Cardiac muscle cell (in vitro differentiated cells and primary cell): ENCODE results near the gene COL4A2. TPM values are rescaled to one million over a fixed set of nuclear protein-coding genes. Genes with fewer than 3 reads are reported as not detected.

Experiments used
- DNase-seq, 2 donors: peaks; one replicate each; pipeline versions ENCODE4 v3.0.0 to v3.0.0-alpha.2; 2010 to 2017; ENCODE audit warnings: low read depth in 1 of 2, low spot score in 1 of 2
- H3K27ac ChIP-seq: fragments of 200-600 bp; sonication (generic); 2 replicates; pipeline ENCODE4 v1.5.1; 2016
- H3K27me3 ChIP-seq: fragments of 200-600 bp; sonication (generic); 2 replicates; pipeline ENCODE4 v1.6.0; 2016; ENCODE audit warnings: control low read depth
- H3K36me3 ChIP-seq: fragments of 200-600 bp; sonication (generic); 2 replicates; pipeline ENCODE4 v1.5.1; 2016; ENCODE audit warnings: control low read depth
- H3K4me1 ChIP-seq: fragments of 200-600 bp; sonication (generic); 2 replicates; pipeline ENCODE4 v1.8.1; 2017; ENCODE audit warnings: low read depth, mild to moderate bottlenecking, mixed run types
- H3K4me3 ChIP-seq: fragments of 200-600 bp; sonication (generic); 2 replicates; pipeline ENCODE4 v1.5.1; 2016; ENCODE audit warnings: mild to moderate bottlenecking
- H3K9me3 ChIP-seq: fragments of 200-600 bp; sonication (generic); 2 replicates; pipeline ENCODE4 v1.5.1; 2017; ENCODE audit warnings: low read depth, mild to moderate bottlenecking, control low read depth
- polyA plus RNA-seq: library from polyadenylated mRNA; unstranded; fragments of >200 nt; fragmentation: Nextera tagmentation; extraction: Ambion mirVana; gene quantifications from 2 replicates; pipeline ENCODE4 v1.2.1, GENCODE V29; 2016
- total RNA-seq: library from RNA; depleted of rRNA; stranded (reverse); fragments of >200 nt; gene quantifications from 2 replicates; pipeline ENCODE4 v1.2.3, GENCODE V29; 2016
- TF ChIP-seq, protein P1 (sequence below): IDR thresholded peaks from 2 replicates; pipeline ENCODE4 v1.5.1; 2012; ENCODE audit warnings: low read depth, mild to moderate bottlenecking, low read length

The COL4A2 gene
- total and polyA plus RNA-seq, 2 experiments from 2014 or later, result 184 to 516 TPM

DNA sequence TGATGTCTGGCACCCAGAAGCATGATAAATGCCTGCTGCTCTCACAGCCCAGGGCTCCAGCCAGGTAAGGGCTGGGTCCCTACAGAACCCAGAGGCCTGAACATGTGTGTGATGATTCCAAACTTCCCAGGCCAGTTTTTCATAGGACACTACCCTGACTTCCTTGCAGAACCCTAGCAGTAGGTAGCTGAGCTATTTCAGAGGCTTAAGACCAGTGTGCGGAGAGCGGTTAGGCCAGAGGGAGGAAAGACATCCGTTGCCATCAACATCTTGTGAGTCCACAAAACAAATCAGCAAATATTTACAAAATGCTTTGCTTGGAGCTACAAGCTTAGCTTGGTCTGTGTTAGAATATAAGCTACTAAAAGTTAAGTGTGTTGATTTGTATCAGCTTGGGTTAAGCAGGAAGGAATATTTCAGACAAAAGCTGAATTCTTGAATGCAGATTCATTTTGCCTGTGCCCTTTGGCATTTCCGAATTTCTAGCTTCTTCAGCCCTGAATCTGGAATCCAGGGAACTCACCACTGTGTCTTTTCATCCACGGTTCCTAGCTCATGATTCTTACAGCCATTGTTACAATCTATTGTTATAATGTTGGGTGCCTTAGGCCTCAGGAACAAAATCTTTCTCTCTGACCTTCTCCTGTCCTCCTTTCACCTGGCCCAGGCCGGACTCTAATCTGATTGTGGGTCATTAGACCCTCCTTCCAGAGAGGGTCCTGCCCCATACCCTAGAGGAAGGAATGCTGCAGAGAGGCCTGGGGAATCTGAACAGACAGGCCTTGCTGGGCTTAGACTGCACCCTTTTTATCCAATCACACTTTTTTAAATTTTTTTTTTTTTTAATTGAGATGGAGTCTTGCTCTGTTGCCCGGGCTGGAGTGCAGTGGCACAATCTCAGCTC, 242.1 kb downstream of the COL4A2 start:
- H3K27ac ChIP-seq, result peak overlapping the region; percentile 47
- no peaks in the 10 kb centered on the region for H3K27me3 ChIP-seq

GRCh38 chr13:110549795-110550160, 242.7 kb downstream of the COL4A2 start:
- Histone ChIP-seq H3K4me3 (no peak overlapping the region), H3K27me3 (no peaks in the 10 kb centered on the region), H3K9me3 (no peaks in the 10 kb centered on the region), H3K27ac (peak overlapping the region; percentile 47), H3K4me1 (peaks cover 21% of the 10 kb centered on the region), H3K36me3 (no peaks in the 10 kb centered on the region)
- no peak for DNase-seq
- TF ChIP-seq, protein P1, sequence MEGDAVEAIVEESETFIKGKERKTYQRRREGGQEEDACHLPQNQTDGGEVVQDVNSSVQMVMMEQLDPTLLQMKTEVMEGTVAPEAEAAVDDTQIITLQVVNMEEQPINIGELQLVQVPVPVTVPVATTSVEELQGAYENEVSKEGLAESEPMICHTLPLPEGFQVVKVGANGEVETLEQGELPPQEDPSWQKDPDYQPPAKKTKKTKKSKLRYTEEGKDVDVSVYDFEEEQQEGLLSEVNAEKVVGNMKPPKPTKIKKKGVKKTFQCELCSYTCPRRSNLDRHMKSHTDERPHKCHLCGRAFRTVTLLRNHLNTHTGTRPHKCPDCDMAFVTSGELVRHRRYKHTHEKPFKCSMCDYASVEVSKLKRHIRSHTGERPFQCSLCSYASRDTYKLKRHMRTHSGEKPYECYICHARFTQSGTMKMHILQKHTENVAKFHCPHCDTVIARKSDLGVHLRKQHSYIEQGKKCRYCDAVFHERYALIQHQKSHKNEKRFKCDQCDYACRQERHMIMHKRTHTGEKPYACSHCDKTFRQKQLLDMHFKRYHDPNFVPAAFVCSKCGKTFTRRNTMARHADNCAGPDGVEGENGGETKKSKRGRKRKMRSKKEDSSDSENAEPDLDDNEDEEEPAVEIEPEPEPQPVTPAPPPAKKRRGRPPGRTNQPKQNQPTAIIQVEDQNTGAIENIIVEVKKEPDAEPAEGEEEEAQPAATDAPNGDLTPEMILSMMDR, result no peak

More for the DNA sequence above, 242.1 kb downstream of the COL4A2 start:
- TF ChIP-seq, protein P1, result no peak
- H3K4me1 ChIP-seq, result peaks cover 21% of the 10 kb centered on the region
- no peaks in the 10 kb centered on the region for H3K9me3 ChIP-seq
- no peaks in the 10 kb centered on the region for H3K36me3 ChIP-seq
- DNase-seq, result no peak
- no peak overlapping the region for H3K4me3 ChIP-seq

DNA sequence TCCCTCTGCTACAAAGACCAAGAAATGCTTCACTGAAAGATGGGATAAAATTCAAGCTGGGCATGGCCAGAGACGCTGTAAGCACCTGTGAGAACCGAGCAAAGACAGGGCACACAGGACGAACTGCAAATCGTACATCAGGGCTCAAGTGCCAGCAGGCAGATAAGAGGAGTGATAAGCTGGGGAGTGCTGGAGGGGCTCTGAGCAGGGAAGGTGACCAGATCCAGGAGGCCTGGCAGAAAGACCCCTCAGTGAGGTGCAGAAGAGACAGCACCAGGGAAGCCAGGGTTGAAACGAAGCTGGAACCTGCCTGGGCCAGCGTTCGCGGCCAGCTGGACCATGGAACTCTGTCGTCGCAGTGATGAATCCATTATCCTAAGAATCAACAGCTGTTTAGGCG, 244.2 kb downstream of the COL4A2 start:
- TF ChIP-seq, protein P1, result no peak
- peak overlapping the region; percentile 71 for H3K27ac ChIP-seq
- peaks cover 21% of the 10 kb centered on the region for H3K4me1 ChIP-seq

GRCh38 chr13:110552767-110553166, 245.7 kb downstream of the COL4A2 start:
- no peak overlapping the region for H3K4me3 ChIP-seq
- no peak overlapping the region for H3K27ac ChIP-seq
- TF ChIP-seq, protein P1, result no peak
- no peak for DNase-seq
- H3K4me1 ChIP-seq, result peaks cover 21% of the 10 kb centered on the region
- no peaks in the 10 kb centered on the region for H3K27me3 ChIP-seq
- no peaks in the 10 kb centered on the region for H3K9me3 ChIP-seq
- H3K36me3 ChIP-seq, result no peaks in the 10 kb centered on the region

More for the DNA sequence above, 244.2 kb downstream of the COL4A2 start:
- no peaks in the 10 kb centered on the region for H3K27me3 ChIP-seq
- no peak overlapping the region for H3K4me3 ChIP-seq
- DNase-seq, result peak in 1 of 2 donors; percentile 10
- H3K36me3 ChIP-seq, result no peaks in the 10 kb centered on the region
- no peaks in the 10 kb centered on the region for H3K9me3 ChIP-seq

DNA sequence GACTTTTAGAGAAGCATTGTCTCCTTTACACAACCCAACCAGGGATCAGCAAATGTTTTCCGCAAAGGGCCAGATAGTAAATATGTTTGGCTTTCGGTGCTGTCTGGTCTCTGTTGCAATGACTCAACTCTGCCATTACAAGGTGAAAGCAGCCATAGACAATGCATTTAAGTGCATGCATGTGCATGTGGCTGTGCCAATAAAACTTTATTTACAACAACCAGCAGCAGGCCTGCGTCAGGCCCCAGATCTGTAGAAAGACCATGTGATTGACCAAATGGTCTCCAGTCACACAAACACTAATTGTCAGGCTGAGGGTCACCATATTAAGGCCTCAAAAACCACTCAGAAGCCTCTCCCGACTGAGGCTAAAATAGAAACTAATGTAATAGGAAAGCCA, 246.3 kb downstream of the COL4A2 start:
- TF ChIP-seq, protein P1, result no peak
- DNase-seq, result no peak

More for the DNA sequence above, 246.3 kb downstream of the COL4A2 start:
- Histone ChIP-seq H3K36me3 (no peaks in the 10 kb centered on the region), H3K4me1 (peaks cover 21% of the 10 kb centered on the region), H3K4me3 (no peak overlapping the region), H3K27ac (no peak overlapping the region), H3K9me3 (no peaks in the 10 kb centered on the region), H3K27me3 (no peaks in the 10 kb centered on the region)
